SK-N-SH (cell line): ENCODE data around the gene ICE1. TPM values are rescaled to one million over a fixed set of nuclear protein-coding genes. Genes with fewer than 3 reads are reported as not detected.

Experiments used
- CTCF ChIA-PET: fragments of 300-600, 350-600 bp; formaldehyde crosslinking; extraction: SDS; loops from one replicate; lab custom pipeline; 2021; lab: Yijun Ruan, JAX
- POLR2A ChIA-PET: fragments of 350-600 bp; sonication (Branson Sonifier 250); formaldehyde crosslinking; extraction: SDS; loops from one replicate; lab custom pipeline; 2020; ENCODE audit warnings: antibody characterized with exemption, inconsistent platforms; lab: Yijun Ruan, JAX
- DNase-seq: peaks from one replicate; pipeline ENCODE4 v3.0.0; 2012
- H2AFZ ChIP-seq: fragments of 200-600 bp; sonication (generic); 2 replicates; pipeline ENCODE4 v1.8.1; 2016; ENCODE audit warnings: antibody characterized with exemption, mild to moderate bottlenecking, low read depth
- H3F3A ChIP-seq: fragments of 200-600 bp; sonication (generic); replicated peaks from 2 replicates; pipeline ENCODE3; 2016; ENCODE audit warnings: antibody characterized with exemption, mild to moderate bottlenecking; ENCODE audit not compliant: insufficient read depth
- H3K27ac ChIP-seq, 2 experiments: fragments of 200-500 bp in 1 of 2; fragments of 200-600 bp in 1 of 2; sonication (Bioruptor generic) in 1 of 2; sonication (generic), shearing (Covaris generic) in 1 of 2; 2 replicates each; pipeline versions ENCODE4 v1.5.1 to v1.6.1; 2014 to 2016; ENCODE audit warnings: low read depth in 2 of 2, inconsistent platforms in 1 of 2, low read length in 1 of 2, mild to moderate bottlenecking in 1 of 2, mixed read lengths in 1 of 2
- H3K27me3 ChIP-seq: fragments of 200-600 bp; sonication (generic), shearing (Covaris generic); 2 replicates; pipeline ENCODE4 v1.6.1; 2016; ENCODE audit warnings: mixed run types; ENCODE audit not compliant: insufficient read depth
- H3K36me3 ChIP-seq, 2 experiments: fragments of 200-500 bp in 1 of 2; fragments of 200-600 bp in 1 of 2; sonication (Bioruptor generic) in 1 of 2; sonication (generic) in 1 of 2; replicated peaks in 1 of 2; 2 replicates each; pipeline versions ENCODE3 to v1.5.1; 2014 to 2016; ENCODE audit warnings: low read length in 1 of 2, mild to moderate bottlenecking in 1 of 2; ENCODE audit not compliant: insufficient read depth in 2 of 2, control insufficient read depth in 1 of 2
- H3K4me1 ChIP-seq, 2 experiments: fragments of 200-500 bp in 1 of 2; fragments of 200-600 bp in 1 of 2; sonication (Bioruptor generic) in 1 of 2; sonication (generic), shearing (Covaris generic) in 1 of 2; 2 replicates each; pipeline versions ENCODE4 v1.5.1 to v1.6.1; 2014 to 2016; ENCODE audit warnings: low read depth in 1 of 2, low read length in 1 of 2, mixed run types in 1 of 2; ENCODE audit not compliant: insufficient read depth in 2 of 2, control insufficient read depth in 1 of 2
- H3K4me2 ChIP-seq: fragments of 200-600 bp; sonication (generic), shearing (Covaris generic); 2 replicates; pipeline ENCODE4 v1.6.1; 2017; ENCODE audit warnings: mixed run types
- H3K4me3 ChIP-seq, 2 experiments: fragments of 200-500 bp in 1 of 2; fragments of 200-600 bp in 1 of 2; sonication (Bioruptor generic) in 1 of 2; sonication (generic), shearing (Covaris generic) in 1 of 2; 2 replicates each; pipeline versions ENCODE4 v1.5.1 to v1.8.1; 2014 to 2016; ENCODE audit warnings: low read depth in 2 of 2, inconsistent platforms in 1 of 2, low read length in 1 of 2, mild to moderate bottlenecking in 1 of 2, mixed read lengths in 1 of 2, moderate library complexity in 1 of 2
- H3K79me2 ChIP-seq: fragments of 200-600 bp; sonication (generic); 2 replicates; pipeline ENCODE4 v1.8.1; 2017; ENCODE audit warnings: mild to moderate bottlenecking; ENCODE audit not compliant: insufficient read depth
- H3K9ac ChIP-seq: fragments of 200-600 bp; sonication (generic); 2 replicates; pipeline ENCODE4 v1.6.1; 2017; ENCODE audit warnings: mixed run types
- H3K9me2 ChIP-seq: fragments of 200-600 bp; sonication (generic); 2 replicates; pipeline ENCODE4 v1.6.1; 2017; ENCODE audit warnings: mixed run types
- H3K9me3 ChIP-seq: fragments of 200-600 bp; sonication (generic); 2 replicates; pipeline ENCODE4 v1.6.1; 2017; ENCODE audit warnings: mixed run types, mild to moderate bottlenecking, moderate library complexity
- H4K20me1 ChIP-seq: fragments of 200-600 bp; sonication (generic); 2 replicates; pipeline ENCODE4 v1.6.1; 2017; ENCODE audit warnings: mild to moderate bottlenecking, mixed run types; ENCODE audit not compliant: insufficient read depth
- EP300 ChIP-seq, 2 experiments: IDR thresholded peaks; 2 replicates each; pipeline versions ENCODE4 v1.4.0 to v1.6.1; 2012; ENCODE audit warnings: borderline replicate concordance in 1 of 2, low read depth in 1 of 2, low read length in 1 of 2
- EZH2phosphoT487 ChIP-seq: fragments of 200-600 bp; sonication (generic); IDR thresholded peaks from 2 replicates; pipeline ENCODE4 v1.6.1; 2017; ENCODE audit warnings: low read depth, mixed run types, mild to moderate bottlenecking, antibody characterized with exemption, moderate library complexity, borderline replicate concordance
- GABPA ChIP-seq: IDR thresholded peaks from 2 replicates; pipeline ENCODE4 v1.4.0; 2012; ENCODE audit warnings: low read depth, mild to moderate bottlenecking
- GATA2 ChIP-seq: sonication (generic); formaldehyde crosslinking; IDR thresholded peaks from 2 replicates; pipeline ENCODE4 v1.5.0; 2020; ENCODE audit warnings: mild to moderate bottlenecking, missing genetic modification reagents
- NFIC ChIP-seq: IDR thresholded peaks from 2 replicates; pipeline ENCODE4 v1.4.0; 2012; ENCODE audit warnings: borderline replicate concordance
- NRF1 ChIP-seq: IDR thresholded peaks from 2 replicates; pipeline ENCODE4 v1.6.1; 2012; ENCODE audit warnings: low read depth, mild to moderate bottlenecking, low read length
- POLR2AphosphoS5 ChIP-seq: IDR thresholded peaks from 2 replicates; pipeline ENCODE4 v1.6.1; 2012; ENCODE audit warnings: low read depth, low read length
- RXRA ChIP-seq: IDR thresholded peaks from 2 replicates; pipeline ENCODE4 v1.4.0; 2012; ENCODE audit warnings: low read depth, mild to moderate bottlenecking, borderline replicate concordance
- TCF12 ChIP-seq: IDR thresholded peaks from 2 replicates; pipeline ENCODE4 v1.4.0; 2012
- WGBS: methylation state at CpG from one replicate; pipeline ENCODE4 v1.1.6; 2017; ENCODE audit warnings: low lambda C conversion rate; 5-methylcytosine and 5-hydroxymethylcytosine counted together
- polyA plus RNA-seq, 3 experiments: library from polyadenylated mRNA; depleted of rRNA; stranded (reverse); fragments of >200 nt; gene quantifications; 2 replicates each; pipeline ENCODE4 v1.2.3, GENCODE V29; 2012
- TF ChIP-seq, protein P1 (sequence below): IDR thresholded peaks from 2 replicates; pipeline ENCODE4 v1.6.1; 2012; ENCODE audit warnings: mild to moderate bottlenecking, low read depth, low read length, moderate library complexity
- TF ChIP-seq, protein P2 (sequence below): fragments of 150-350 bp; IDR thresholded peaks from 2 replicates; pipeline ENCODE4 v1.6.1; 2016; ENCODE audit warnings: mild to moderate bottlenecking, low read depth, low read length
- TF ChIP-seq, protein P3 (sequence below): IDR thresholded peaks from 2 replicates; pipeline ENCODE4 v1.4.0; 2012; ENCODE audit warnings: low read depth
- TF ChIP-seq, protein P4 (sequence below): fragments of 150-350 bp; IDR thresholded peaks from 2 replicates; pipeline ENCODE4 v1.6.1; 2017; ENCODE audit warnings: antibody characterized with exemption, low read length, low read depth, borderline replicate concordance
- TF ChIP-seq, protein P5 (sequence below): fragments of 200-600 bp; sonication (generic); IDR thresholded peaks from 2 replicates; pipeline ENCODE4 v1.6.1; 2017; ENCODE audit warnings: antibody characterized with exemption, mild to moderate bottlenecking, moderate library complexity

The ICE1 gene
- polyA plus RNA-seq, 1 of the 3 experiments (the other 2 are of a cell fraction) = 9.4 TPM

DNA sequence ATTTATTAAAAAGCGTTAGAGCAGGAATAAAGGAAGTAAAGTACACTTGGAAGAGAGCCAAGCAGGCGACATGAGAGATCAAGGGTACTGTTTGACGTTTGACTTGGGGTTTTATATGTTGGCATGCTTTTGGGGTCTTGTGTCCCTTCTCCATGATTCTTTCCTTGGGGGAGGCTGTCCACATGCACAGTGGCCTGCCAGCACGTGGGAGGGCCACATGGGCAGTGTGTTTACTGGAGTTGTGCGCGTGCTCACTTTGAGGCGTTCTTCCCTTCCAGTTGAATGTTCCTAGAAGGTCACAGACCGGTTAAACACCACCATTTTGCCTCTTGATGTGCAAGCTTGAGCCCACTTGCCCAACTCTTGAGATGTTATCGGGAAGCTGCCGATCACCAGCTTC is 49.5 kb upstream of the ICE1 start (continued):
- TF ChIP-seq, protein P1, sequence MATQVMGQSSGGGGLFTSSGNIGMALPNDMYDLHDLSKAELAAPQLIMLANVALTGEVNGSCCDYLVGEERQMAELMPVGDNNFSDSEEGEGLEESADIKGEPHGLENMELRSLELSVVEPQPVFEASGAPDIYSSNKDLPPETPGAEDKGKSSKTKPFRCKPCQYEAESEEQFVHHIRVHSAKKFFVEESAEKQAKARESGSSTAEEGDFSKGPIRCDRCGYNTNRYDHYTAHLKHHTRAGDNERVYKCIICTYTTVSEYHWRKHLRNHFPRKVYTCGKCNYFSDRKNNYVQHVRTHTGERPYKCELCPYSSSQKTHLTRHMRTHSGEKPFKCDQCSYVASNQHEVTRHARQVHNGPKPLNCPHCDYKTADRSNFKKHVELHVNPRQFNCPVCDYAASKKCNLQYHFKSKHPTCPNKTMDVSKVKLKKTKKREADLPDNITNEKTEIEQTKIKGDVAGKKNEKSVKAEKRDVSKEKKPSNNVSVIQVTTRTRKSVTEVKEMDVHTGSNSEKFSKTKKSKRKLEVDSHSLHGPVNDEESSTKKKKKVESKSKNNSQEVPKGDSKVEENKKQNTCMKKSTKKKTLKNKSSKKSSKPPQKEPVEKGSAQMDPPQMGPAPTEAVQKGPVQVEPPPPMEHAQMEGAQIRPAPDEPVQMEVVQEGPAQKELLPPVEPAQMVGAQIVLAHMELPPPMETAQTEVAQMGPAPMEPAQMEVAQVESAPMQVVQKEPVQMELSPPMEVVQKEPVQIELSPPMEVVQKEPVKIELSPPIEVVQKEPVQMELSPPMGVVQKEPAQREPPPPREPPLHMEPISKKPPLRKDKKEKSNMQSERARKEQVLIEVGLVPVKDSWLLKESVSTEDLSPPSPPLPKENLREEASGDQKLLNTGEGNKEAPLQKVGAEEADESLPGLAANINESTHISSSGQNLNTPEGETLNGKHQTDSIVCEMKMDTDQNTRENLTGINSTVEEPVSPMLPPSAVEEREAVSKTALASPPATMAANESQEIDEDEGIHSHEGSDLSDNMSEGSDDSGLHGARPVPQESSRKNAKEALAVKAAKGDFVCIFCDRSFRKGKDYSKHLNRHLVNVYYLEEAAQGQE = no peak
- no peak for TF ChIP-seq EP300 (IDR thresholded peaks at IDR 0.05; ENCODE audit: borderline replicate concordance in 1 of 2, low read depth in 1 of 2, low read length in 1 of 2)

DNA sequence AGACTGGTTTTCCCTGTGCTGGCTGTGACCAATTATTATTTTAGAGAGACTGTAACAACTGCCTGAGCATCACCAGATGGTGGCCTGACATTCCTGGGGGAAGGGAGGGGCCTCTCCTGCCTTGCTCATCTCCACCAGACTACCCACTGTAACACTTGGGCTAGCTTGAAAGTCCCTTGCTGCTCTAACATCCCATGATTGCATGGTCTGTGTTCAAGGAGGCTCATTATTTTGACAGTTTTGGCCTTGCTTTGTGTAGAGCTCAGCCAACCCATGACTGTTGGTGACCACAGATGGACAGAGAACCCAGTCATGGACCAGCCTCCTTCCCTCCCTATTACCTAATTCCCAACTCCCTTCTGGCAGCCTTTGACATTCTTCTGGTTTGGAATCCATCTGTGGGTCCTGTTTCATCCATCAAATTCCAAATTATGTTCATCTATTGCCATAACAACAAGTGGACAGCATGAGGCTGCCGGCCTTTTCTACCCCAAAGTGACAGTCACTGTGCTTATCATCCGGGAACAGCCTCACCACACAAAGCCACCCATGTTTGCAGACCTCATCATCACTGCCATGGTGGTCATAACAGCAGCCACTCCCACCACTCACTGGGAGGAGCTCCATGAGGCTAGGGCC is 49.0 kb upstream of the ICE1 start:
- CTCF ChIA-PET = no interaction called here
- Histone ChIP-seq H3F3A (no peaks in the 10 kb centered on the region), H3K9me2 (no peaks in the 10 kb centered on the region), H3K9ac (no peak overlapping the region), H3K27me3 (no peaks in the 10 kb centered on the region), H3K36me3 (no peaks in the 10 kb centered on the region), H3K4me1 (peaks cover 0 to 4% of the 10 kb centered on the region in 2 experiments; a peak in 2 of 4 replicates), H3K4me2 (no peak overlapping the region), H4K20me1 (no peaks in the 10 kb centered on the region), H3K4me3 (no peak overlapping the region), H3K79me2 (no peaks in the 10 kb centered on the region), H3K9me3 (no peaks in the 10 kb centered on the region), H3K27ac (no peak overlapping the region), H2AFZ (no peak overlapping the region)
- TF ChIP-seq POLR2AphosphoS5 (no peak), GABPA (no peak), EZH2phosphoT487 (no peak), NRF1 (no peak), TCF12 (no peak), GATA2 (CRISPR knock-in tag) (no peak), RXRA (no peak), NFIC (no peak)
- TF ChIP-seq, protein P2, sequence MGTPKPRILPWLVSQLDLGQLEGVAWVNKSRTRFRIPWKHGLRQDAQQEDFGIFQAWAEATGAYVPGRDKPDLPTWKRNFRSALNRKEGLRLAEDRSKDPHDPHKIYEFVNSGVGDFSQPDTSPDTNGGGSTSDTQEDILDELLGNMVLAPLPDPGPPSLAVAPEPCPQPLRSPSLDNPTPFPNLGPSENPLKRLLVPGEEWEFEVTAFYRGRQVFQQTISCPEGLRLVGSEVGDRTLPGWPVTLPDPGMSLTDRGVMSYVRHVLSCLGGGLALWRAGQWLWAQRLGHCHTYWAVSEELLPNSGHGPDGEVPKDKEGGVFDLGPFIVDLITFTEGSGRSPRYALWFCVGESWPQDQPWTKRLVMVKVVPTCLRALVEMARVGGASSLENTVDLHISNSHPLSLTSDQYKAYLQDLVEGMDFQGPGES = no peak
- TF ChIP-seq, protein P3, sequence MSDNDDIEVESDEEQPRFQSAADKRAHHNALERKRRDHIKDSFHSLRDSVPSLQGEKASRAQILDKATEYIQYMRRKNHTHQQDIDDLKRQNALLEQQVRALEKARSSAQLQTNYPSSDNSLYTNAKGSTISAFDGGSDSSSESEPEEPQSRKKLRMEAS = no peak
- TF ChIP-seq, protein P4, sequence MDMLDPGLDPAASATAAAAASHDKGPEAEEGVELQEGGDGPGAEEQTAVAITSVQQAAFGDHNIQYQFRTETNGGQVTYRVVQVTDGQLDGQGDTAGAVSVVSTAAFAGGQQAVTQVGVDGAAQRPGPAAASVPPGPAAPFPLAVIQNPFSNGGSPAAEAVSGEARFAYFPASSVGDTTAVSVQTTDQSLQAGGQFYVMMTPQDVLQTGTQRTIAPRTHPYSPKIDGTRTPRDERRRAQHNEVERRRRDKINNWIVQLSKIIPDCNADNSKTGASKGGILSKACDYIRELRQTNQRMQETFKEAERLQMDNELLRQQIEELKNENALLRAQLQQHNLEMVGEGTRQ = no peak
- TF ChIP-seq, protein P1 = no peak
- TF ChIP-seq, protein P5, sequence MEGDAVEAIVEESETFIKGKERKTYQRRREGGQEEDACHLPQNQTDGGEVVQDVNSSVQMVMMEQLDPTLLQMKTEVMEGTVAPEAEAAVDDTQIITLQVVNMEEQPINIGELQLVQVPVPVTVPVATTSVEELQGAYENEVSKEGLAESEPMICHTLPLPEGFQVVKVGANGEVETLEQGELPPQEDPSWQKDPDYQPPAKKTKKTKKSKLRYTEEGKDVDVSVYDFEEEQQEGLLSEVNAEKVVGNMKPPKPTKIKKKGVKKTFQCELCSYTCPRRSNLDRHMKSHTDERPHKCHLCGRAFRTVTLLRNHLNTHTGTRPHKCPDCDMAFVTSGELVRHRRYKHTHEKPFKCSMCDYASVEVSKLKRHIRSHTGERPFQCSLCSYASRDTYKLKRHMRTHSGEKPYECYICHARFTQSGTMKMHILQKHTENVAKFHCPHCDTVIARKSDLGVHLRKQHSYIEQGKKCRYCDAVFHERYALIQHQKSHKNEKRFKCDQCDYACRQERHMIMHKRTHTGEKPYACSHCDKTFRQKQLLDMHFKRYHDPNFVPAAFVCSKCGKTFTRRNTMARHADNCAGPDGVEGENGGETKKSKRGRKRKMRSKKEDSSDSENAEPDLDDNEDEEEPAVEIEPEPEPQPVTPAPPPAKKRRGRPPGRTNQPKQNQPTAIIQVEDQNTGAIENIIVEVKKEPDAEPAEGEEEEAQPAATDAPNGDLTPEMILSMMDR = no peak
- POLR2A ChIA-PET = no interaction called here
- whole genome bisulfite sequencing = 67% methylated on average over 2 of the region's 2 CpGs
- DNase-seq = no peak
